HG03064 (cell line): ENCODE measurements around the gene KCNN4.
"Not testable (repeated sequence)": the region's sequence is repeated elsewhere in the genome, so short reads cannot be mapped to it uniquely, and the experiment has no call there.

Source experiments
- ATAC-seq: cut with Tn5 transposase; IDR thresholded peaks from one replicate; pipeline ENCODE4 v1.9.1; 2021; ENCODE audit warnings: low read depth; ENCODE audit not compliant: unreplicated experiment

The KCNN4 gene

DNA sequence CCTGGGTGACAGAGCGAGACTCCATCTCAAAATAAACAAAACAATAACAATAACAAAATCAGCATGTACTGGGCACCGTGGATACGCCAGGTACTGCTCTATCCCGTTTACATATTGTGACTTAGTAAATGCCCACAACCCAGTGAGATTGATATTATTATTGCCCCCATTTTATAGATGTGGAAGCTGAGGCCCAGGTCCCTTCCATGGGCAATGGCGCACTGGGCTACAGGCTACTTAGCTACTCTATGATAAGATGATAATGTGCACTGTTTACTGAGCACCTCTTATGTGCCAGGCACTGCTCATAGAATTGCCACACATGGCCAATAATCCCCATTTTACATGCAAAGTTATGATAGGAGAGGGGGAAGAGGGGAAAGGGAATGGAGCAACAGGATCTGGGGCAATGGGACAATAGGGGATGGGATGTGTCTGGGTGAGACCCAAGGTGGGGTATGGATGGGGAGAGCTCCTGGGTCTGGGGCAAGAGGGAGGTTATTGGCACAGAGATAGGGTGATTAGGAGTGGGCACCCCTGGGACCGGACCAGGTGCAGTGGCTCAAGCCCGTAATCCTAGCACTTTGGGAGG, 5.4 kb downstream of the KCNN4 start:
- ATAC-seq: no peak

DNA sequence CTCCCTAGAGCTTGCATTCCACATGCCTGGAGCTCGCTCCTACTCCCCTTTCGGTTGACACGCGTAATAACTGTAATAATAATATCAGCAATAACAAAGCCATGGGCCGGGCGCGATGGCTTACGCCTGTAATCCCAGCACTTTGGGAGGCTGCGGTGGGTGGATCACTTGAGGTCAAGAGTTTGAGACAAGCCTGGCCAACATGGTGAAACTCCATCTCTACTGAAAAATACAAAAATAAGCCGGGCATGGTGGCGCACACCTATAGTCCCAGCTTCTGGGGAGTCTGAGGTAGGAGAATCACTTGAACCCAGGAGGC, 5.9 kb downstream of the KCNN4 start:
- not testable (repeated sequence) for ATAC-seq

DNA sequence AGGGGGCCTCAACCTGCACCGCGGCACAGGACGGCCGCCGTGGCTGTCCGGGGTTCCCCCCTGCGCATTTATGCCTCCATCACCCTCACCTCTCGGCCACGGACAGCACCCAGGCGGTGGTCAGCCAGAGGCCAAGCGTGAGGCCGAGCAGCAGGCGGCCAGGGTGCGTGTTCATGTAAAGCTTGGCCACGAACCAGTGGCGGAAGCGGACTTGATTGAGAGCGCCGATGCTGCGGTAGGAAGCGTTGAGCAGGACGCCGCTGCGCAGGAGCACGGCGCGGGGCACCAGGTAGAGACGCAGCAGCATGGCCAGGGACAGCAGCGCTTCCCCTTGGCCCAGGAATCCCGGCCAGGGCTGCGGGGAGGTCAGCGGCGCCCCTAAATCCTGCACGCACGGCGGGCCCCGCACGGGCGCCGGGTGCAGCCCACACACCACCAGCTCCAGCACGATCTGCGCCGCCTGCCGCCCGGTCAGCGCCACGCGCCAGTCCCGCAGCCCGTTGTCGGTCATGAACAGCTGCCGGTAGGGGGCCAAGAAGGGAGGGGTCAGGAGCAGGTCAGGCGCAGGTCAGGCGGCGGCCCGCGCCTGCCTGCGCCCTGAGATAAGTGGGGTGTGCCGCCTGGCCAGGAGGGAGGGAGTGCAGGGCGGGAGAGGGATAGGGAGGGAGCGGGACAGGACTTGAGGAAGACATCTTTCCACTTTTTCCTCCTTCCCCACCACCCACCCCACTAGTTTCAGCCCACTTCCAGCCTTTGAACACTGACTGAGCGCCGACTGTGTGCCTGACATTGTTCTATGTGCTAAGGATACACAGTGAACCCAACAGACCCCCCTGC, 6.5 kb downstream of the KCNN4 start:
- ATAC-seq: no peak

DNA sequence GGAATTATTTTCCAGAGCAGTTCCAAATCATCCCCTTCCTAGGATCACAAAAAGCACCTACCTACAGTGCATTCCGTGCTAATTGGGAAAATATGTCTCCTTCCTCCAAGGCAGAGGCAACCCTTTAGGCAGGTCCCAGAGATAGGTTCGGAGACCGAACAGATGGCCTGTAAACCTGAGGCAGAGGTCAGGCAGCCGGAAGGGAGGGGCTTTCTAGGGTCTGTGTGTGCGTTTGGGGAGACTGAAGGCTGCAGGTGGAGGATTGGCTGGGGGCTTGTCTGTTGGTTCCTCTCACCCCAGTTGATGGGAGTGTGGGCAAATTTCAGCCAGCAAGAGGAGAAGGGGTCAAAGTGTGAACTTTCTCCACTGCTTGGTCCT, 7.1 kb downstream of the KCNN4 start:
- no peak for ATAC-seq

DNA sequence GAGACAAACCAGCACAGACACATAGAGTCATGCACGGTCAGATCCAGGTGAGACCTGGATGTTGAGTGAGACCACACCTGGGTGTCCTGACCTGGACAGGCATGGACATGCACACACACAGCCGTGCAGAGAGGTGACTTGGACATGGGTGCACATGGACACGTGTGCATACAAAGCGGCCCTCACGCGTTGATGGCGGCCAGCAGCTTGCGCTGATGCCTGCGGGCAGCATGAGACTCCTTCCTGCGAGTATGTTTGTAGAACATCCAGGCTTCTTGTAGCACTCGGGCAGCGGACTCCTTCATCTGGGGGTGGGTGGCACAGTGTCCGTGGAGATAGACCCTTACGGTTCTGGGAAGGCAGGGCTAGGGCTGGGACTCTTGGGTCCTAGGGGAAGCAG, 11.5 kb downstream of the KCNN4 start:
- ATAC-seq: no peak

DNA sequence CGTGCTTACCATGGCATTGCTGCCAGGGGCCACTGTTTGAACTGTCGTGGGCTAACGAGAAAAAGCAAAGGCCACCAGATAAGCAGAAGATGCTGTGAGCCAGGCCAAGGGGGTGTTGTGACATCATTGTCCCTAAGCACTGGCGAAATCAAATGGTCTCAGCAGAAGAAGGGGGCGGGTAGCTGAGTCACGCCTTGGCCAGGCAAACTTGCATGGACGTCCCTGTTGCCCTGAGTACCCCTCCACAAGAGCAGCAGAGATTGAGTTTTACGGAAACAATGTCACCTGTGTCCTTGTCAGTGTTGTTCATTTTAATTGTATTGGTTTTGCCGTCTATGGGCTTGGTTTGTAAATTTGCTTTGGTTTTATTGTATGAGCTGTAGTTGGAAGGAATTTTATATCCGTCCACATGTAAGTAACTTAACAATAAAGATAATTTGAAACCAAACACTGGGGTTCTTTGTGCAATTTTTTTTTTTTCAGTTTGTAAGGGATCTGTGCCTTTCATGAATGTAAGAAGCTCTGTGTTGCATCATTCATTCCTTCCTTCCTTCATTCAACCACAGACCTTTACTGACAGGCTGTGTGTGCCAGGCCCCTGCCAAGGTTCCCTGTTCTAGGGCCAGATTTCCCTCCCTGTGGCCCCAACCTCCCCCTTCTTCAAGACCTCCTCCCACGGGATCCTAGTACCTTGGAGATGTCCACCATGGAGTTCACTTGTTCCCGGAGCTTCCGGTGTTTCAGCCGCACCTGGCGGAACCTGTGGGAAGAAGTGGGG, 12.3 kb downstream of the KCNN4 start:
- no peak for ATAC-seq

DNA sequence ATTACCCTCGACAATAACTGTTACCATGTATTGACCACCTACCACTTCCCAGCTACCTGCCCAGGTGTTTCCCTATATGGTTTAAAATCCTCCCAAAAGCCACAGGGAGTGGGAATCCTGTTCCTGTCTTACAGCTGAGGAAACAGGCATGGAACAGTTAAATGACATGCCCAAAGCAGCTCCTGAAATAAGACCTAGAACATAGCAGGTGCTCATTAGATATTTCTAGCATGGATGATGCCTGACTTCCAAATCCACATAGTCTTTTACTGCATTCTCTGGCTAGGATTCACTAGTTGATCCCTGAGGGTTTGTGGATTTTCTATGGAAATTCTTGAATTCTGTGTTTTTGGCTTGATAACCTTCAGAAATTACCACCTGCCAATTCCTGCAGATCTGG, 13.0 kb downstream of the KCNN4 start:
- no peak for ATAC-seq

DNA sequence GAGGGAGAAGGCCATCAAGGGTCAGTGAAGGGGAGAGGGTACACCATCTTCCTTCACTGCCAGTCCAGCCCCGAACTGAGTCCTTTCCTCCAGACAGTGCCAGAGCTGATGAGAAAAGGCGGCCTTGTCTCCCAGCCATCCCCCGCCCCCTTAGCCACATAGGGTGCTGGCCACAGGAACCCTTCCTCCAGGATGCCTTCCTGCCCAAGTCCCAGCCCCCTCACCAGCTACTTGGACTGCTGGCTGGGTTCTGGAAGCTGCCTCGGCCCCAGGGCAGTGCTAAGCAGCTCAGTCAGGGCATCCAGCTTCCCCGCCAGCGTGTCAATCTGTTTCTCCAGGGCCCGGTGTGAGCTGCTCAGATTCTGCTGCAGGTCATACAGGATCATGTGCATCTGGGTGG, 13.5 kb downstream of the KCNN4 start:
- ATAC-seq: no peak

DNA sequence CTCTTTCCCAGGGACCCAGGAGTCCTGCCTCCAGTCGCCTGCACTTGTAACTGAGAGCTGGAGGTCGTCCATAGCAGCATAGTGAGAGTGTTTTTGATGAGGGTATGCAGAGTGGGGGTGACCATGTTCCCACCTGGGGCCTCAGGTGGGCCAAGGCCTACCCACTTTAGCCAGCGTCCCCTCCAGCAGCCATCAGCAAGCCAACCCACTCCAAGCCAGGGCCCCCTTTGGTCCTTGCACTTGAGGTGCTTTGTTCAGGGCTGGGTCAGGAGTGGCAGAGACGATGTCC, 14.1 kb downstream of the KCNN4 start:
- ATAC-seq: no peak

DNA sequence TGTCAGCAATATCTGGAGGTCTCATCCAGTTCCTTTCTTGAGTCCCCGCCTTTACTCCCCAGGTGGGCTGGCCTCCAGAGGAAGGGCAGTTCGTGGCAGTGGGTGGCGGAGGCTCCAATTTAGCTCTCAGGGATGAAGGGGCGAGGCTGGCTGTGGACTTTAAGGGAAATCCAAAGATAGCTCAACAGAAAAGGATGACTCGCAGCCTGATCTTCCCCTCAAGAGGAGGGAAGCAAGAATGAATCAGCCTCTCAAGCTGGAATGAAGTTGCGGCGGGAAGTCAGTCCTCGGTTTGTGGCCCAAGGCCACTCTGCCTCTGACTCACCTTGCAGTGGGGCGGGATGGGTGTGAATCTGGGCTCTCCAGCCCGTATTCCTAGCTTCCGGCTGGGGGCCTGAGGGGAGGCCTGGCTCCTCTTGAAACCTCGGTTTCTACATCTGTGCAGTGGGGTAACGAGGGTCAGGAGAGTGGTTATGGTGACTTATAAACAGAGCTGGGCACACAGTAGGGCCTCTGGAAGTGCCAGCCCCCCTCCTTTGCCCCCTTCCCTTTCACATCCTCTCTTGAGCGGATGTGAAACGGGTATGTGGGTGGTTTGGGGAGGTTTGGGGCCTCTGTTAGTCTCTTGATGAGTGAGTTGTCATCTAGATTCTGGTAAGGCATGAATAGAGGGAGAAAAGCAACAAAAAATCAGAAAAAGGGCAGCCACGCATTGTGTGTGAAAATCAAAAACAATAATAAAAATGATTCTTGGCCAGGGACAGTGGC, 15.5 kb downstream of the KCNN4 start:
- peak; percentile 59 for ATAC-seq

DNA sequence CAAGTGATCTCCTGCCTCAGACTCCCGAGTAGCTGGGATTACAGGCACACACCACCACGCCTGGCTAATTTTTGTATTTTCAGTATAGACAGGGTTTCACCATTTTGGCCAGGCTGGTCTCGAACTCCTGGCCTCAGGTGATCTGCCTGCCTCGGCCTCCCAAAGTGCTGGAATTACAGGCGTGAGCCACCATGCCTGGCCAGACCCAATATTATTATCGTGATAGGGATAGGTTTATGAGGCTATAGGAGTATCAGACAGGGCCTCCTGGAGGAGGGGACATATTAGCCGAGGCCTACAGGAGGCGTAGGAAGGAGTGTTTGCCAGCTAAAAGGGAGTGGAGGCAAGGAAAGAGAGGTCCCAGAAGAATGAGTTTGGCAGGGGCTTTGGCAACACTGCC, 16.1 kb downstream of the KCNN4 start:
- not testable (repeated sequence) for ATAC-seq

DNA sequence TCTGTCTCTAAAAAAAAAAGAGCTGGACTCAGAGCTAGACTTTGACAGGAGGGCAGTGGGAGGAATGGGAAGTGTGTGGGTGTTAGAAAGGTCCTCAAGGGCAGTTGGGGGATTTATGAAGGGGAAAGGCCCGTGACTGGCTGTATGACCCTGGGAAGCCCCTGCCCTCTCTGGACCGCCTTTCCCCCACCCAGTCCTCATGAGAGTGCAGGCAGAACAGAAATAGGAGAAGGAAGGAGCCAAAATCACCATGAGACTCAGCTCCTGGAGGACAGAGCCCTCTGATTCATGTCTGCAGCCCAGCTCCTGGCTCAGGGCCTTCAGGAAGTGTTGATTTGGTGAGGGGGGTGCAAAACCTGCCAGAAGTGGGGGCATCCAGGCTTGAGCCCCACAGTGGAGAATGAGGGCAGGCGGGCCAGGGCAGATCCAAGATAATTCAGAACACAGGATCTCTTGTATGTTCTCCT, 17.3 kb downstream of the KCNN4 start:
- ATAC-seq: no peak

DNA sequence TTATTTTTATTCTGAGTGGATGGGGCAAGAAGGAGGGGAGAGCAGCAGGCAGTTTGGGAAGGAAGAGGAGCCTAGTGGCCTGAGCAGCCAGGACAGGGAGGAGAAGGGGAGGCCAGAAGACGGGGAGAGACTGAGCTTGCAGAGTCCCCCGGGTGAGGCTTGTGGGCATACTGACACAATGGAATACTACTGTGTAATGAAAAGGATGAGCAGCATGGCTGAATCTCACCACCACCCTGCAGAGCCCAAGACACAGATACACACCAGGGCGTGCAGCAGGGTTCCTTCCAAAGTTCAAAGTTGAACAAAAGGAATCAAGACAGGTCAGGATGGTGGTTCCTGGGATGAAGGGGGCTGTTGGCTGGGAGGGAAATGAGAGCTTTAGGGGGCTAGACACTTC, 18.0 kb downstream of the KCNN4 start:
- ATAC-seq: no peak

DNA sequence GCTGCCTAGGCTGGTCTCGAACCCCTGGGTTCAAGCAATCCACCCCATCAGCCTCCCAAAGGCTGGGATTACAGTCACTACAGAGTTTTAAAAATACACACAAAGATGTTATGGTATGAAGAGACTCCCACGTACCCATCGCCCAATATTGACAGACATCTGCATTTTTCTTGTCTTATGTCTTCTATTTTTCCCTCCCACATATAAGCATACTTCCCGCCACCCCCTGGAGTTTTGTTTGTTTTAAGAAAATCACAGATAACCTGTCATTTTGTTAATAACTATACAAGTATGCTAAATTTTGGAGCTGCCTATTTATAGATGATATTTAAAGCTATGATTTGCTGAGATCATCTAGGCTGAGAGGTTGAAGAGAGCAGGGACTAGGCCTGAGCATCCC, 19.8 kb downstream of the KCNN4 start:
- ATAC-seq: no peak

DNA sequence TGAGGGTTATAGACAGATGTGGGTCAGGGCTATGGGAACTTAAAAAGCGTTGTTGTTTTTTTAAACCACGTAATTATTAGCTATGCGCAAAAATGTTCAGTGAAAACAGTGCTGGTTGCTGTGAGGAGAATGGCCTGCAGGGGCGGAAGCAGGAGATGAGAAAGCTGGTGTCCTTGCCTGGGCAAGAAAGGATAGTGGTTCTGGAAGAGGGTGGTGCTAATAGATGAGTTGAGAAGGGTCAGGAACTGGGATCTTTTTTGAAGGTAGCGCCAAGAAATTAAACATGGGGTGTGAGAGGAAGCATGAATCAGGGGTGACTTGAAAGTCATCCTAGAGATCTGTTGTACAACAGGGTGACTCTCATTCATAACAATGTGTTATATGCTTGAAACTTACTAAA, 21.3 kb downstream of the KCNN4 start:
- no peak for ATAC-seq

DNA sequence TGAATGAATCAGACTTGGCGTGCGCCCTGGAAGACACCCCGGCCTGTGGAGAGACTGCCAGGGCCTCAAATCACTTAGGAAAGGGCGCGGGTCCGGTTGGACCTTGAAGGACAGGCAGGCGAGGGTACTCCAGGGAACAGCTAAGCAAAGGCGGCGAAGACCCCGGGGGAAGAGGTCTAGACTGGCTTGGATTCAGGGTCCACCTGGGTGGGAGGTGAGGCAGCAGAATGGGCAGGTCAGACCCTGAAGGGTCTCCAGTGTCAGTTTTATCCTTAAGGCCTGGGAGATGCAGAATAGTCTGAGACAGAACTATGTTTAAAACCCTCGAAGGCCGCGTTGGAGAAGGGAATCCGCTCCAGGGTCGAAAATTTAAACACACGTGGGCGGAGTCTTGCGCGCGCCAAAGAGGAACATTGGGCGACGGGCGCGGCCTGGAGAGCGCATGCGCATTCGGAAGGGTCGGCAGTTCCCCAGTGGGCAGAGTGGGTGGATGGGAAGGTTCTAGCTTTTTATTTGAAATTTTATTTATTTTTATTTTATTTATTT, 25.4 kb downstream of the KCNN4 start:
- ATAC-seq: no peak

DNA sequence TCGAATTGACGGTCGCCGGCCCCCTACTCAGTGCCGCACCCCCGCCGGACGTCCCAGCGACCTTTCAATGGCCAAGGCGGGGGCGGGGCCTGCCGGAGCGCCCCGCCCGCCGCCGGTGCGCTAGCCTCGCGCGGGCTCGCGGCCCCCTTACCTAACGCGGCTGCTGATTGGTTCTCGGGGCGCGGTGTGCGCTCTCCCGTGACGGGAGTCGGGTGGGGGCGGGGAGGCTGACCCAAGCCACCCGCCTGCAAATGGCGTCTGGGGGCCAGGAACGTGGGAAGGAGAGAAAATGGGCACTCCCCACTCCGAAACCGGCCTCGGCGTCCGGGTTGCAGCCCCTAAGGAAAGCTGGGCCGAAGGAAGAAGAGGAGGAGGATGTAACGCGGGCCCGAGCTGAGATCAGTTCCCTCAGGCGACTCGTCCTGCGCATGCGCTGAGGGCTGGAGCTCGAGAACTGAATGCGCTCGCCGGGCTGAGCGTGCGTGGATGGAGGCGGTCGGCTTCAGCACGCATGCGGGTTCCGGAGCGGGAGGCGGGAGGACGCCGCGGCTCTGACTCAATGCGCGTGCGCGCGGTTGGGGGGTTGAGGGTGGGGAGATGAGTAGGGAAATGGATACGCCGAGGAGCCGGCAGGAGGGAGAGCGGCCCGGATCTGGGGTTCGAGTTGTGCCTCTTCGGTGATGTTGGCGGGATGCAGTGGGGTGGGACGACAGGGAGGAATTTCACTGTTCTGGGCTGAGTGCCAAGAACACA, 26.1 kb downstream of the KCNN4 start, which contains the start of gene SMG9:
SMG9 (minus strand) TSS at position 460 of the 753 bp plus-strand sequence. CDS start 4,221 bp downstream, outside the sequence.
- ATAC-seq: peak; percentile 47

DNA sequence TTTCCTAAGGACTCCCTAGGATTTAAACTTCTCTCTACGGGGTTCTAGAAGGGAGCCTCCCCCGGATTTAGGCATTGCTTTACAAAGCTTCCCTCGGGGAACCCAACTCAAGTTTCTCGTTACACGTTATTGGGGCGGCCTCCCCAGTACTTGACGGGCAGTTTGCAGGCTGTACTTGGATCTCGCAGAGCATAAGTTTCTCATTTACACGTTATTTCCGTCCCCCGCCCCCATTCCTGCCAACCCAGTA, 26.6 kb downstream of the KCNN4 start:
- no peak for ATAC-seq

DNA sequence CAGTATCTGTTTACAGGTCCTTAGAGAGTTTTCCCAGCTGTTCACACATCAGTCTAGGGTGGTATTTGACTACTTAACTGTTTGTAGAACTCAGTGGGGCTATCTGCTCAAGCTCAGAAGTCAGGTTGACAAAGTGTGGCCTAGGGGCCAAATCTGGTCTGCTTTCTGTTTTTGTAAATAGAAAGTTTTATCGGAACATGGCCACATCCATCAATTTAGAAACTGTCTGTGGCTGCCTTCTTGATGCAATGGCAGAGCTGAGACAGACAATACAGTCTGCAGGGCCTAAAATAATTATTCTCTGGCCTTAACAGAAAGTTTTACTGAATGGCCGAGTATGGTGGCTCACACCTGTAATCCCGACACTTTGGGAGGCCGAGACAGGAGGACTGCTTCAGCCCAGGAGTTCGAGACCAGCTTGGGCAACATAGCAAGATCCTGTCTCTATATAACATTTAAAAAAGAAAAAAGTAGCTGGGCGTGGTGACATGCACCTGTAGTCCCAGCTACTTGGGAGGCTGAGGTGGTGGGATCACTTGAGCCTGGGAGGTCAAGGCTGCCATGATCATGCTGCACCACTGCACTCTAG, 28.4 kb downstream of the KCNN4 start:
- no peak for ATAC-seq
